Heart left ventricle (tissue), 13 donors: ENCODE measurements around the gene ESYT2.

ENCODE experiments used
- POLR2A ChIP-seq, 2 donors: fragments of 450-650 bp; IDR thresholded peaks; one replicate each; pipeline ENCODE4 v1.6.1; 2017; ENCODE audit warnings: antibody characterized with exemption in 2 of 2, mild to moderate bottlenecking in 2 of 2, moderate library complexity in 2 of 2
- TF ChIP-seq, protein P1 (sequence below), 12 donors: fragments of 200-600 bp; sonication (generic) in 4 of 12; IDR thresholded peaks; one replicate each; pipeline versions ENCODE4 v1.5.0 to v1.8.0; 2018 to 2022; ENCODE audit warnings: antibody characterized with exemption in 12 of 12, mild to moderate bottlenecking in 5 of 12
- donor health status: ischemic (EF 13 %, LVEDD 7.1; RV severe dilation, severe dysfunction).
- donor health status: DM: no; HTN: yes; CAD: no.
- donor health status: DM: no; HTN: no; CAD: no.
- donor health status: ischemic (EF 25% LVEDD 6.9; RV normal size, moderate dysfunction).
- donor health status: ischemic (EF 25% LVEDD 5.7; RV mildly dilated, moderate dysfunction).
- donor health status: ischemic (EF 35%, LVEDD 5.7; RV mildly dilated, moderate dysfunction).
- donor health status: nonischemic (EF 11% LVEDD 7.7; RV severe dilation, severe dysfunction).
- donor health status: DM: yes; HTN: yes; CAD: no.
- donor health status: PGD.
- donor health status: ischemic (EF 29% LVEDD 5.4; RV normal size, mild dysfunction).
- donor health status: nonischemic (EF 23%, LVEDD 6.1; RV moderate dilation, normal function).

GRCh38 chr7:158774952-158775351, 54.4 kb downstream of the ESYT2 start:
- TF ChIP-seq, protein P1, sequence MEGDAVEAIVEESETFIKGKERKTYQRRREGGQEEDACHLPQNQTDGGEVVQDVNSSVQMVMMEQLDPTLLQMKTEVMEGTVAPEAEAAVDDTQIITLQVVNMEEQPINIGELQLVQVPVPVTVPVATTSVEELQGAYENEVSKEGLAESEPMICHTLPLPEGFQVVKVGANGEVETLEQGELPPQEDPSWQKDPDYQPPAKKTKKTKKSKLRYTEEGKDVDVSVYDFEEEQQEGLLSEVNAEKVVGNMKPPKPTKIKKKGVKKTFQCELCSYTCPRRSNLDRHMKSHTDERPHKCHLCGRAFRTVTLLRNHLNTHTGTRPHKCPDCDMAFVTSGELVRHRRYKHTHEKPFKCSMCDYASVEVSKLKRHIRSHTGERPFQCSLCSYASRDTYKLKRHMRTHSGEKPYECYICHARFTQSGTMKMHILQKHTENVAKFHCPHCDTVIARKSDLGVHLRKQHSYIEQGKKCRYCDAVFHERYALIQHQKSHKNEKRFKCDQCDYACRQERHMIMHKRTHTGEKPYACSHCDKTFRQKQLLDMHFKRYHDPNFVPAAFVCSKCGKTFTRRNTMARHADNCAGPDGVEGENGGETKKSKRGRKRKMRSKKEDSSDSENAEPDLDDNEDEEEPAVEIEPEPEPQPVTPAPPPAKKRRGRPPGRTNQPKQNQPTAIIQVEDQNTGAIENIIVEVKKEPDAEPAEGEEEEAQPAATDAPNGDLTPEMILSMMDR (IDR thresholded peaks at IDR 0.05) = no peak
- TF ChIP-seq POLR2A (IDR thresholded peaks at IDR 0.05) = no peak
